Cerebellar cortex (tissue), 1 donor: ENCODE results near the gene ZNF688.
"Not testable (repeated sequence)": the region's sequence is repeated elsewhere in the genome, so short reads cannot be mapped to it uniquely, and the experiment has no call there.

Experiments
- DNase-seq: peaks from one replicate; pipeline ENCODE4 v3.0.0-alpha.2; 2015; ENCODE audit warnings: low spot score

Gene ZNF688

DNA sequence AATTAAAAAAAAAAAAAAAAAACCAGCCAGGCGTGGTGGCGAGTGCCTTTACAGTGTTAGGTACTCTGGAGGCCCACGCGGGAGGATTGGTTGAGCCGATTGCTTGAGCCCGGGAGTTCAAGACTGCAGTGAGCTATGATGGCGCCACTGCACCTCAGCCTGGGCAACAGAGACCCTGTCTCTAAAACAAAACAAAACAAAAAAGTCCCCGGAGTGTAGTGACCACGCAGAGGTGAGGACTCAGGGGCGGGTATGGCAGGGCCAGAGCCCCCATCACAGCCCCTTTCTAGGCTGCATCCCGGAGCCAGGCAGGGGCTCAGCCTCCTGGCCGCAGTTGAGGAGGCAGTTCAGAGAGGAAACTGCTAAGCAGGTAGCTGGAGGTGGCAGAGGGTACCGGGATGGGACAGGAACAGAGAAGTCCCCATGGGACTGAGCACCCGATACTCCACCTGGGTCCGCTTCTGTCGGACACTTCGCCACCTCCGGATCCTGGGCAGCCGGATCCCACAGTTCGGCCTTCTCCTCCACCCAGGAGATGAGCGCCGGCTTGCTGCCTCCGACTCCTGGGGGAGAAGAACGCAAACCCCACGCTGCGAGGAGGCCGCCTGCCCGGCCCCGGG is 37.7 kb downstream of the ZNF688 start:
- no peak for DNase-seq

DNA sequence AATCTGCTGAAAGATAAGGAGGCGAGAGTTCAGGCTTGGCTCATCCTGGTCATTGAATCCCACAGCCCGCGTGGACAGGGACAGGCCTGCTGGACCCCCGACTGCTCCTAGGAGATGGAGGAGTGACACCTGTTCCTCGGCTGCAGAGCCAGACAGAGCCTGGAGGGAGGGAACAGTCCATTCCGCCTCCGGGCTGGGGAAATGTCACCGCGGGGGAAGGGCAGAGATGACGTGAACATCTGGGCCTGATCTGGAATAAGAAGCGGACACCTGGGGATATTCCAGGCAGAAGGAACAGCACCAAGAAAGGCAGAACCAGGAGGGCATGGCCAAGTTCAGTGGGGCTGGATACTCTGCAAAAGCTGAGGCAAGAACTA is 38.4 kb downstream of the ZNF688 start:
- no peak for DNase-seq

DNA sequence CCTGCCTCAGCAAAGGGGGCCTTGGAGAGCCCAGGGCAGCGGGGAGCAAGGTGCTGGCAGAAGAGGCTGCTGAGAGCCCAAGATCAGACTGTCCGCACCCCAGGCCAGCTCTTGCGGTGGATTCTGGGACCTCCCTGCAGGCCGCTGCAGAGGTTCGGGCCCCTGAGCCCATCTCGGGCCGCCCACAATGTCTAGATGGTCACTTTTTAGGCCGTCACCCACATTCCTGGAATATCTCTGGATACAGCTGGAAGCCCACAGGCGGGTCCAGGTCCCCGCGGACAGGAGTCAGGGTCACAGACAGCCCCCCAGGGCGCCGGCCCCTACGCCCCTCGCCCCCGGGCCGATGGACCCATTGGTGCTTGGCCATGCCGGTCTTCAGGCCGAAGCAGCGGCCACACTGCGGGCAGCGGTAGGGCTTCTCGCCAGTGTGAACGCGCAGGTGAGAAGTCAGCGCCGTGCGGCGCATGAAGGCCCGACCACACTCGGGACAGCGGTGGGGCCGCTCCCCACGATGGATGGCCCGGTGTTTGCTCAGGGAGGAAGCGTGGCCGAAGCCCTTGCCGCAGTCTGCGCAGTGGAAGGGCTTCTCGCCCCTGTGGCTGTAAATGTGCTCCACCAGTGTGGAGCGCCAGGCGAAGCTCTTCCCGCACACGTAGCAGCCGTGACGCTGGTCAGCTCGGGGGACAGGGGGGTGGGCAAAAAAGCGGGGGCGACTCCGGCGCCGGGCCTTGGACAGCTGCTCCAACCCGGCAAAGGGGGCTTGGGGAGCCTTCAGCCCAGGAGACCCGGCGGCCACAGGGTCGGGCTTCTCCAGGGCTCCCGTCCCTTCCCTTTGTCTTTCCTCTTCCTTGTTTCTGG is 39.0 kb downstream of the ZNF688 start:
- DNase-seq, result no peak

DNA sequence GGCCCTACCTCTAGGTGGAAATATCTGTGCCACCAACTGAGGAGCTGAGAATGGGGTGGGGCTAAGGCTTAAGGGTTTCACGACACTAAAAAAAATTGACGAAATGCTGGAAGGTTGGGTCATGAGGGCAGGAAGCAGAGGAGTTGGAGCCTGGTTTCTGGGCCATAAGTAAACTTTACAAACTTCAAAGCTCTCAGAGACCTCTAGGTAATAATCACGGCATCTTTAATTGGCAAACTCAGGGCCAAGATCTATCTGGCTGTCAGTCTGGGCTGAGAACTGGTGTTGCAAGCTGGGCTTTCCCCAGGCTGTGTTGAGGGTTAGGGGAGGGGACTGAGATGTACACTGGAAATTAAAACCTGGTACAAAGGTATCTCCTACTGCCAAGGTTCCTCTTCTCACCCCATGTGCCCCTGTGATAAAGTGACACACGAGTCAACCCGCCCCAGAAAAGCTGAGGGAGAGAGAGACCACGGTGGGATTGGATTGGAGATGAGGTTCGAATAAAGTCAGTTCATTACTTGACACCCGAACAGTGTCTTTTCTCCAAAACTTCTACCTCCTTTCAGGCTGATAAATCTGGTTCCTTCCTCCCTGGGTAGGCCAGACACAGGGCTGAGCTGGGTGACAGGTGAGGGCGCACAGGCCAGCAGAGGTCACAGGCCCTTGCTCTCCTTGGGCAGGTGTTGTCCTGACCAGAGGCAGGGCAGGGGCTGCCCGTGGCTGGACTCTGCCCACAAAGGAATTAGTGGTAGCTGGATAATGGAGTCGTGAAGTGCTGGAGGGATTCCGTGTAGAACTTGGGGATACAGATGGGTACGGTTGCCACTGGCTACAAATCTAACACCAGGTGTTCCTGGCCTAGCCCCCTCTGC is 41.1 kb downstream of the ZNF688 start:
- no peak for DNase-seq

- no peak for DNase-seq
Observed at GRCh38 chr16:30528799-30529457, 42.6 kb downstream of the ZNF688 start.

DNA sequence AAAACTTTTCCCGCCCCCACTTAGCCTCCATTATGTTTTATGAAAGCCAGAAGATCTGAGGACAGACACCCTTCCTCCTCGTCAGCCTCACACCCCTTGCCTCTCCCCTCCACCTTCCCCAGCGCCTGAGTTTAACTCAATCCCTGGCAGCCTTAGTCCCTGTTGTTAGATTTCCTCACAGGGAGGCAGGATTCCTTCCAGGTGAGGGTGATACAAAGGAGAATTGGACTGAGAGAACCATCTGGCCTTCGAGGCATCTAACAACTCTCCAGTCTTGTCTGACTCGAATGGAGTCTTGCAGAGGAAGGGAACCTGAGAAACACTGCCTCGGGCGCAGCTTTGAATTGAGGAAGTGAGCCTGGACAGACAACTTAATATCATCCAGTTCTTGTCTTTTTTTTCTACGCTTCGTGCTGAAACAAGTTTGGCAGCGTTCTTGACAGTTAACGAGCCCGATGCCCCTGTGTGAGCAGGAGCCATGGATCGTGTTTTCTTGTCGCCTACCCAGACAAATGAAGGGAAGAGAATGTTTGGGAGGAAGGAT is 43.8 kb downstream of the ZNF688 start:
- no peak for DNase-seq

DNA sequence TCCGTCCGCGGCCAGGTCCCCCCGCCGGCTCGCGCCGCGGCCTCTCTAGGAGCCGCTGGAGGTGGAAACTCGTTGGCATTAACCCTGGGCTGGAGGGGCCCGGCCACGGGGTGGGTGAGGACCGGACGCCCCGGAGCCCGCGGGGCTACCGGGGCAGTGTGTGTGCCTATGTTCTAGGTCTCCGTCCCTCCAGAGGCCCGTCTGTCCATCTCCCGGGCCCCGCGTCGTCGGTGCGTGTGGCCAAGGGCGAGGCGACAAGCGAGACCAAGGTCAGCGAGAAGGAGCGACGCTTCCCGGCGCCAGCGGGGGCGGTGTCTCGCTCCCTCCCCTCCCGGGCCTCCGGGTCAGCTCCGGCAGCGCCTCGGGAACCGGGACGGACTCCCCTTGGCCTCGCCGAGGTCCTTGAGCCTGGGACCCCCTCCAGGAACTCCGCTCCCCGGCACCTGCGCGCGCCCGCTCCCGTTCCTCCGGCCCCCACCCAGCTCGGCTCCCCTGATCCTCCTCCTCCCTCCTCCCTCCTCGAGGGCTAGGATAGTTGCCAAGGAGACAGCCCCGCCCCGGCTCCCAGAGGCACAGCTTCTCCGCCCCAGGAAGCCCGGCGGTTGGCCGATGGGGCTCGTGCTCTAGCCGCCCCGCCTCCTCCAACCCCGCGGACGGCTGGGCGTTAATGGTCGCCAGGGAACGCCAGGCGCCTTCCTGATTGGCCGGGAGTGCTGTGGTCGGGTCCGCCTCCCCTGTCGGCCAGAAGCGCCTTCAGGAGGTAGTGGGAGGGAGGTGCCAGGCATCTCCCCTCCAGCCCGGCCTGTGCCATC is 44.5 kb downstream of the ZNF688 start:
- peak; percentile 95 for DNase-seq

DNA sequence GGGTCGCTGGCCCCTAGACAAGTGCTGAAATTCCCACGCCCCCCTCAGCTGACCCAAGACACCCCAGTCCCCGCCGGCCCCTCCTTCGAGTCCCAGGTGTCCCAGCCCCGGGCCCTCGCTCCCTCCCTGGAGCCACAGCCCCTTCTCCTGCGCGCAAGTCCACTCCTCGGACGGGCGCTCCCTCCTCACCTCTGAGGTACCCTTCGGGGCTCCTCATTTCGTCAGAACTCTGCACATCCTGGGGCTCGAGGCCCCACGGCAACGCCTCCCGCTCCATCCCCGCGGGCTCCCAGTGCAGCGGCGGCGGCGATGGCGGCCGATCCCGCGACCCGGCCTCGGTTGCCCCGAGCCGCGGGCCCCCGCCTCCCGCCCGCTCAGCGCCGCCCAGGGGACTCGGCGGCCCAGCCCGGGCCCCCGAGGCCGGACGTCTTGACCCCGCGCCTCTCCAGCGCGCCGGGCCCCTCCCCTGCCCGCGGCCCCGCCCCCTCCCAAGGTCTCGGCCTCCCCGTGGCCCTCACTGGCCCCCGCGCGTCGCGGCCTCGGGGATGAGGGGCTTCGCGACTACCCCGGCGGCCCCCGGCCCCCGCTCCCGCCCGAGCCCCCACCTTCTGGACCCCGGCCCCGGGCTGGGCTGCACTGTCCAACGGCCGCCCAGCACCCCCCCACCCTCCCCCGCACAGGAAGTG is 45.2 kb downstream of the ZNF688 start, which contains the start of gene ZNF768:
Gene ZNF768, minus strand, starts transcription at position 430 of the 686 bp plus-strand sequence. Its CDS starts 153 bp downstream, at position 277.
- DNase-seq, result peak; percentile 32

GRCh38 chr16:30525844-30526136 is 45.7 kb downstream of the ZNF688 start:
- DNase-seq, result no peak

DNA sequence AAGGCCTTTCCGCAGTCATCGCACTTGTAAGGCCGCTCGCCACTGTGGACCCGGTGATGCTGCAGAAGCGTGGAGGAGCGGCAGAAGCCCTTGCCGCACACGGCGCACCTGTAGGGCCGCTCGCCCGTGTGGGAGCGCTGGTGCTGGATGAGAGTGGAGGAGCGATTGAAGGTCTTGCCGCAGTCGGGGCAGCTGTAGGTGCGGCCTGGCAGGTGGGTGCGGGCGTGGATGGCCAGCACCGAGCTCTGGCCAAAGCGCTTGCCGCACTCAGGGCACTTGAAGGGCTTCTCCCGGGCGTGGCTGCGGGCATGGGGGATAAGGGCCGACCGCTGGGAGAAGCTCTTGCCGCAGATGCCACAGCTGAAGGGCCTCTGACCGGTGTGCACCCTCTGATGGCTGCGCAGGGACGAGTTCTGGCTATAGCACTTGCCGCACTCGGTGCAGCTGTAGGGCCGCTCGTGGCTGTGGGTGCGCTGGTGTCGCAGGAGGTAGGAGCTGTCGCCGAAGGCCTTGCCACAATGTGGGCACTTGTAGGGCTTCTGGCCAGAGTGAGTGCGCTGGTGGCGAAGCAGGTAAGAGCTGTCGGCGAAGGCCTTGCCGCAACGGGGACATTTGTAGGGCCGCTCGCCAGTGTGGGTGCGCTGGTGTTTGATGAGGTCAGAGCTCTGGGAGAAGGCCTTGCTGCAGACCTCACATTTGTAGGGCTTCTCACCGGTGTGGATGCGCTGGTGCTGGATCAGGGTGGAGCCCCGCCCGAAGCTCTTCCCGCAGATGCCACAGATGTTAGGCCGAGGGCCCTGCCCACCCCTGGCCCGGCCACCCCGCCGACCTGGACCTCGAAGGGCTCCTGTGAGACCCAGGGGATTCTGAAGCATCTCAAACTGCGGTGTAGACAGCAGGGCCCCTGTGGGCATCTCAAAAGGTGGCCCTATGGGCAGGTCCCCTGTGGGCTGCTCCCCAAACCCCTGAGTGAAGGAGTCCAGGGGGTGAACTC is 46.6 kb downstream of the ZNF688 start:
- no peak for DNase-seq

- no peak for DNase-seq
Observed at GRCh38 chr16:30523768-30524574, 47.5 kb downstream of the ZNF688 start.

DNA sequence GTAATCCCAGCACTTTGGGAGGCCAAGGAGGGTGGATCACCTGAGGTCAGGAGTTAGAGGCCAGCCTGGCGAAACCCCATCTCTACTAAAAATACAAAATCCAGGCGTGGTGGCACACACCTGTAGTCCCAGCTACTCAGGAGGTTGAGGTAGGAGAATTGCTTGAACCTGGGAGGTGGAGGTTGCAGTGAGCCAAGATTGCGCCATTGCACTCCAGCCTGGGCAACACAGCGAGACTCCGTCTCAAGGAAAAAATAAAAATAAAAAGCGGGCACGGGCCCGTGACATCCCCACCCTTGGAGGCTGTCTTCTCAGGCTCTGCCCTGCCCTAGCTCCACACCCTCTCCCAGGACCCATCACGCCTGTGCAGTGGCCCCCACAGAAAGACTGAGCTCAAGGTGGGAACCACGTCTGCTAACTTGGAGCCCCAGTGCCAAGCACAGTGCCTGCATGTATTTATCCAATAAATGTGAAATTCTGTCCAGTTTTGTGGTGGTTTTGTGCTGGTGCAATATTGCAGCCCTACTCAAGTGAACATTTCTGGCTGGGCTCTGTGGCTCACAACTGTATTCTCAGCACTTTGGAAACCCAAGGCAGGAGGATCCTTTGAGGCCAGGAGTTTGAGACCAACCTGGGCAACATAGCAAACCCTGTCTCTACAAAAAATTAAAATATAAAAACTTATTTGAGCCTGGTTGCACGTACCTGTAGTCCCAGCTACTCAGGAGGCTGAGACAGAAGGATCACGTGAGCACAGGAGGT is 48.6 kb downstream of the ZNF688 start:
- DNase-seq, result not testable (repeated sequence)

- no peak for DNase-seq
Observed at GRCh38 chr16:30521873-30522641, 49.5 kb downstream of the ZNF688 start.

- no peak for DNase-seq
Observed at GRCh38 chr16:30521476-30521872, 50.0 kb downstream of the ZNF688 start.
